CD4-positive, alpha-beta T cell treated with Interleukin-10 for 1 hour (primary cell): ENCODE data around the gene MIEN1.
A peak's percentile ranks its signal among the peaks of the same experiment; 100 is the strongest.

ENCODE experiments used
- DNase-seq: peaks from one replicate; pipeline ENCODE4 v3.0.0-alpha.2; 2020

The MIEN1 gene

GRCh38 chr17:39694593-39694992 is 35.7 kb downstream of the MIEN1 start:
- no peak for DNase-seq

- DNase-seq = no peak
These were observed 41.4 kb downstream of the MIEN1 start for GRCh38 chr17:39688945-39689344.

GRCh38 chr17:39688475-39688835 is 41.9 kb downstream of the MIEN1 start:
- DNase-seq = no peak

GRCh38 chr17:39687546-39688474 is 42.5 kb downstream of the MIEN1 start, which contains the start of gene PGAP3:
PGAP3 (minus strand) TSS chr17:39688057; CDS start chr17:39688014, 43 bp downstream.
- peak; percentile 87 for DNase-seq

GRCh38 chr17:39687101-39687545 is 43.2 kb downstream of the MIEN1 start:
- DNase-seq = no peak

- DNase-seq = no peak
These were observed 45.8 kb downstream of the MIEN1 start for GRCh38 chr17:39684369-39685192.

GRCh38 chr17:39683295-39683939 is 46.9 kb downstream of the MIEN1 start:
- DNase-seq = no peak

GRCh38 chr17:39679521-39680192 is 50.7 kb downstream of the MIEN1 start:
- DNase-seq = peak; percentile 61
